Mesenchymal stem cell (in vitro differentiated cells and primary cell): ENCODE measurements around the gene VPS37B.
"Not testable (repeated sequence)": the region's sequence is repeated elsewhere in the genome, so short reads cannot be mapped to it uniquely, and the experiment has no call there.

Source experiments
- DNase-seq: peaks from one replicate; pipeline ENCODE4 v3.0.0-alpha.2; 2013
- H2AFZ ChIP-seq: one replicate; pipeline ENCODE4 v1.6.1; 2013; ENCODE audit warnings: low read depth, mild to moderate bottlenecking, control low read depth, inconsistent platforms, low read length, moderate library complexity
- H2AK5ac ChIP-seq: 2 replicates; pipeline ENCODE4 v1.6.1; 2013; ENCODE audit warnings: low read length, moderate library complexity, mild to moderate bottlenecking, inconsistent platforms; ENCODE audit not compliant: severe bottlenecking
- H2BK120ac ChIP-seq: one replicate; pipeline ENCODE4 v1.6.1; 2013; ENCODE audit warnings: low read depth, mild to moderate bottlenecking, inconsistent platforms, low read length, moderate library complexity
- H2BK12ac ChIP-seq, 2 experiments: one replicate each; pipeline ENCODE4 v1.6.1; 2013; ENCODE audit warnings: inconsistent platforms in 2 of 2, low read length in 2 of 2, mild to moderate bottlenecking in 2 of 2, moderate library complexity in 2 of 2, control low read depth in 1 of 2
- H2BK15ac ChIP-seq: one replicate; pipeline ENCODE4 v1.6.1; 2013; ENCODE audit warnings: mild to moderate bottlenecking, low read depth, inconsistent platforms; ENCODE audit not compliant: poor library complexity, severe bottlenecking
- H2BK5ac ChIP-seq: 2 replicates; pipeline ENCODE4 v1.6.1; 2013; ENCODE audit warnings: low read depth, mild to moderate bottlenecking, low read length, control low read depth, inconsistent platforms; ENCODE audit not compliant: poor library complexity, severe bottlenecking
- H3K14ac ChIP-seq, 2 experiments: one replicate each; pipeline ENCODE4 v1.6.1; 2013; ENCODE audit warnings: inconsistent platforms in 2 of 2, low read length in 2 of 2, control low read depth in 1 of 2, mild to moderate bottlenecking in 1 of 2, moderate library complexity in 1 of 2
- H3K18ac ChIP-seq, 2 experiments: one replicate each; pipeline ENCODE4 v1.6.1; 2013; ENCODE audit warnings: inconsistent platforms in 2 of 2, low read length in 2 of 2, control low read depth in 1 of 2, low read depth in 1 of 2, mild to moderate bottlenecking in 1 of 2
- H3K23ac ChIP-seq, 2 experiments: one replicate each; pipeline ENCODE4 v1.6.1; 2013; ENCODE audit warnings: inconsistent platforms in 2 of 2, low read length in 2 of 2, mild to moderate bottlenecking in 2 of 2, moderate library complexity in 2 of 2, control low read depth in 1 of 2
- H3K27ac ChIP-seq: 2 replicates; pipeline ENCODE4 v1.5.1; 2013; ENCODE audit warnings: mild to moderate bottlenecking, moderate library complexity, low read length, control low read depth, inconsistent platforms; ENCODE audit not compliant: poor library complexity, severe bottlenecking
- H3K27me3 ChIP-seq, 2 experiments: 2 replicates each; pipeline versions ENCODE4 v1.6.1 to v1.7.0; 2013; ENCODE audit warnings: low read length in 2 of 2, mild to moderate bottlenecking in 2 of 2, moderate library complexity in 2 of 2, control low read depth in 1 of 2, inconsistent platforms in 1 of 2; ENCODE audit not compliant: control insufficient read depth in 1 of 2, insufficient read depth in 1 of 2
- H3K36me3 ChIP-seq, 2 experiments: 2 replicates each; pipeline versions ENCODE4 v1.6.1 to v1.7.0; 2013; ENCODE audit warnings: low read length in 2 of 2, control low read depth in 1 of 2, inconsistent platforms in 1 of 2, low read depth in 1 of 2, mild to moderate bottlenecking in 1 of 2; ENCODE audit not compliant: insufficient read depth in 2 of 2, control insufficient read depth in 1 of 2
- H3K4ac ChIP-seq, 2 experiments: one replicate each; pipeline ENCODE4 v1.6.1; 2013; ENCODE audit warnings: inconsistent platforms in 2 of 2, low read length in 2 of 2, mild to moderate bottlenecking in 2 of 2, moderate library complexity in 2 of 2, control low read depth in 1 of 2, low read depth in 1 of 2
- H3K4me1 ChIP-seq: 2 replicates; pipeline ENCODE4 v1.6.1; 2013; ENCODE audit warnings: low read depth, low read length, control low read depth; ENCODE audit not compliant: control insufficient read depth, insufficient read depth
- H3K4me2 ChIP-seq: 2 replicates; pipeline ENCODE4 v1.6.1; 2013; ENCODE audit warnings: low read length, mild to moderate bottlenecking, inconsistent platforms; ENCODE audit not compliant: poor library complexity, severe bottlenecking
- H3K4me3 ChIP-seq, 2 experiments: 2 replicates each; pipeline versions ENCODE4 v1.5.1 to v1.7.0; 2013; ENCODE audit warnings: low read length in 2 of 2, mild to moderate bottlenecking in 2 of 2, control low read depth in 1 of 2, low read depth in 1 of 2; ENCODE audit not compliant: insufficient read depth in 1 of 2
- H3K79me1 ChIP-seq: replicated peaks from 2 replicates; pipeline ENCODE4 v1.6.1; 2013; ENCODE audit warnings: mild to moderate bottlenecking, control low read depth, low read length, inconsistent platforms; ENCODE audit not compliant: poor library complexity, severe bottlenecking
- H3K9ac ChIP-seq: 2 replicates; pipeline ENCODE4 v1.7.0; 2013; ENCODE audit warnings: mild to moderate bottlenecking, low read length, moderate library complexity
- H3K9me3 ChIP-seq: 2 replicates; pipeline ENCODE4 v1.7.0; 2013; ENCODE audit warnings: mild to moderate bottlenecking, low read length; ENCODE audit not compliant: control insufficient read depth
- H4K8ac ChIP-seq: one replicate; pipeline ENCODE4 v1.6.1; 2013; ENCODE audit warnings: inconsistent platforms, mild to moderate bottlenecking, low read length, moderate library complexity
- H4K91ac ChIP-seq: one replicate; pipeline ENCODE4 v1.6.1; 2013; ENCODE audit warnings: mild to moderate bottlenecking, low read length, inconsistent platforms
- WGBS: methylation state at CpG from one replicate; pipeline ENCODE4 v1.1.7; 2013; ENCODE audit warnings: mixed read lengths; 5-methylcytosine and 5-hydroxymethylcytosine counted together

The VPS37B gene

DNA sequence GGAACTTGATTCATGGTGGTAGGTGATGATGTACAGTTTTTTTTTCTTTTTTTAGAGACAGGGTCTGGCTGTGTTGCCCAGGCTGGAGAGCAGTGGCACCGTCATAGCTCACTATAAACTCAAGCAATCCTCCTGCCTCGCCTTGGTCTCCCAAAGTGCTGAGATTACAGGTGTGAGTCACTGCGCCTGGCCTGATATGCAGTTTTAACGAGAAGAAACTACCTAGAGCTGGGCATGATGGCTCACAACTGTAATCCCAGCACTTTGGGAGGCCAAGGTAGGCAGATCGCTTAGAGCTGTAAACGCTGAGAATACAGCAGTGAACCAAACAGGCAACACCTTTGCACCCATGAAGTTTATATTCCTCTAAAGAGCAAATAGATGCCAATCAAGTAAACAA, 13.0 kb upstream of the VPS37B start:
- Histone ChIP-seq H3K4me2 (no peak overlapping the region), H3K18ac (no peak overlapping the region), H3K4ac (no peak overlapping the region), H2BK12ac (no peak overlapping the region), H3K23ac (no peak overlapping the region), H3K14ac (no peak overlapping the region), H3K4me1 (peaks cover 3% of the 10 kb centered on the region), H2BK5ac (no peak overlapping the region), H2AFZ (no peak overlapping the region), H3K27me3 (no peaks in the 10 kb centered on the region), H2AK5ac (no peak overlapping the region), H4K8ac (no peak overlapping the region), H3K79me1 (no peaks in the 10 kb centered on the region), H3K9ac (no peak overlapping the region), H3K27ac (no peak overlapping the region), H3K9me3 (no peaks in the 10 kb centered on the region), H2BK15ac (no peak overlapping the region), H2BK120ac (no peak overlapping the region), H4K91ac (no peak overlapping the region), H3K36me3 (no peaks in the 10 kb centered on the region), H3K4me3 (no peak overlapping the region)
- 94% methylated on average over 4 of the region's 6 CpGs for WGBS
- no peak for DNase-seq

DNA sequence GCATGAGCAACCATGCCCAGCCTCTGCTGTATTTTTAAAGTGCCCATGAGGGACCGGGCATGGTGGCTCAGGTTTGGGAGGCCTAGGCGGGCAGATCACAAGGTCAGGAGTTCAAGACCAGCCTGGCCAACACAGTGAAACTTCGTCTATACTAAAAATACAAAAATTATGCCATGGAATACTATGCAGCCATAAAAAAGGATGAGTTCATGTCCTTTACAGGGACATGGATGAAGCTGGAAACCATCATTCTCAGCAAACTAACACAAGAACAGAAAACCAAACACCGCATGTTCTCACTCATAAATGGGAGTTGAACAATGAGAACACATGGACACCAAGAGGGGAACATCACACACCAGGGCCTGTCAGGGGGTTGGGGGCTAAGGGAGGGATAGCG, 9.3 kb upstream of the VPS37B start:
- 86% methylated on average over 1 of the region's 5 CpGs for WGBS
- not testable (repeated sequence) for H3K18ac ChIP-seq, H4K8ac ChIP-seq, H2BK120ac ChIP-seq, H2BK15ac ChIP-seq, H4K91ac ChIP-seq, H3K4me1 ChIP-seq, H2AK5ac ChIP-seq, H3K4me3 ChIP-seq, H3K36me3 ChIP-seq, H3K27ac ChIP-seq, H3K9ac ChIP-seq, H3K4me2 ChIP-seq, DNase-seq, H3K23ac ChIP-seq, H2AFZ ChIP-seq, H2BK12ac ChIP-seq, H3K79me1 ChIP-seq, H3K4ac ChIP-seq, H3K14ac ChIP-seq, H2BK5ac ChIP-seq, H3K27me3 ChIP-seq, H3K9me3 ChIP-seq

DNA sequence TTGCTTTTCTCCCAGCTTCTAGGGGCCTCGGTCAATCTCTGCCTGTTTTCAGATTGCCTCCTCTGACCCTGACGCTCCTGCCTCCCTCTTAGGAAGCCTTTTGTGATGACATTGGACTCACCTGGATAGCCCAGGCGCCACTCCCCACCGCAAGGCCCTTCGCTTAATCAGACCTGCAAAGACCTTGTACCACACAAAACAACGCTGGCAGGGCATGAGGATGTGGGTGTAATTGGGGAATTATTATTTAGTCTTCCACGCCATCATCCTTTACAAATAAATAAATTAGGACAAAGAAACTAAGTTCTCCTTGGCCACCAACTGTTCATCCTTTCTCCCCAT, 7.7 kb upstream of the VPS37B start:
- H3K27me3 ChIP-seq = no peaks in the 10 kb centered on the region
- H2BK15ac ChIP-seq = no peak overlapping the region
- H3K4me1 ChIP-seq = peaks cover 4% of the 10 kb centered on the region
- H3K23ac ChIP-seq = no peak overlapping the region
- no peak overlapping the region for H4K91ac ChIP-seq
- no peak overlapping the region for H3K4me2 ChIP-seq
- H3K4ac ChIP-seq = no peak overlapping the region
- no peak overlapping the region for H2BK5ac ChIP-seq
- 81% methylated on average over 3 of the region's 7 CpGs for WGBS
- H3K9ac ChIP-seq = no peak overlapping the region
- no peak for DNase-seq
- no peak overlapping the region for H3K18ac ChIP-seq
- no peak overlapping the region for H2AK5ac ChIP-seq
- no peak overlapping the region for H3K4me3 ChIP-seq
- H4K8ac ChIP-seq = peak overlapping the region; percentile 1
- no peaks in the 10 kb centered on the region for H3K36me3 ChIP-seq
- no peak overlapping the region for H2AFZ ChIP-seq
- no peak overlapping the region for H2BK12ac ChIP-seq
- no peak overlapping the region for H3K14ac ChIP-seq
- no peaks in the 10 kb centered on the region for H3K9me3 ChIP-seq
- no peak overlapping the region for H3K27ac ChIP-seq
- H3K79me1 ChIP-seq = no peaks in the 10 kb centered on the region
- no peak overlapping the region for H2BK120ac ChIP-seq

DNA sequence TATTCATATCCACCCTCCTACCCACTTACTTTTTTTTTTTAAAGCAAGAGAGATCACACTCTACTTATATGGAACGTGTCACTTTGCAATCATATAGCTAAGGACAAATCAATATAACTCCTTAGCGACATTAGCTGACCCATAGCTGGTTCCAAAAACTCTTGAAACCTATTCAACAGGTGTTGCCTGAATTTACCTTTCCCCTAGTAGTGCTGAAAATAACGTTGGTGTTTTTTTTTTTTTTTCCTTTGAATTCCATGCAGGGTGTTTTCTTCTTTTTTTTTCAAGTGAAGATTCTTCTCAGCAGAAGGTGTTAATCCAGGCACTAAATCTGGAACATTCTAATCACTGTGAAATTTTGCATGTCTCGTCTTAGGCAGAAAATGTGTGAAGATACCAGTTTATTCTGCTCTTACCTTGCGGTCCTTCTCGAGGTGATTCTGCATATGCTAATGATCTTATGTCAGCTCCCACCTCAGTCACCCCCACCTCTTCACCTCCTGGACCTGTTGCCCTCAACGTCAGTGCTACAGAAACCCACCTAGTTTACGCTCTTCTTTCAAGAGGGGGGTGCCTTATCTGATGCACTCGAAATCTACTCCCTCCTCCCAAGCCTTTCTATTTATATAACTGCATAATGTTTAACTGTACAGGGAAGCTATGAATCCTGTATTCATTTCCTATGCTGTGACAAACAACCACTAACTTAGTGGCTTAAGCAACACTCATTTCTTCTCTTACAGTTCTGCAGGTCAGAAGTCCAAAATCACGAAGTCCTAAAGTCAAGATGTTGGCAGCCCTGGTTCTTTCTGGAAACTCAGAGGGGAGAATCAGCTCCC, 7.1 kb upstream of the VPS37B start:
- H2BK120ac ChIP-seq = no peak overlapping the region
- no peak overlapping the region for H3K4me3 ChIP-seq
- H4K91ac ChIP-seq = no peak overlapping the region
- H3K14ac ChIP-seq = no peak overlapping the region
- no peak overlapping the region for H3K4ac ChIP-seq
- H3K27me3 ChIP-seq = no peaks in the 10 kb centered on the region
- no peak overlapping the region for H3K23ac ChIP-seq
- no peak overlapping the region for H2AFZ ChIP-seq
- peaks cover 4% of the 10 kb centered on the region for H3K4me1 ChIP-seq
- 47% methylated on average over 8 of the region's 10 CpGs for WGBS
- H2AK5ac ChIP-seq = no peak overlapping the region
- no peak overlapping the region for H2BK15ac ChIP-seq
- H3K18ac ChIP-seq = no peak overlapping the region
- H3K27ac ChIP-seq = no peak overlapping the region
- peak overlapping the region; percentile 1 for H4K8ac ChIP-seq
- no peak overlapping the region for H3K9ac ChIP-seq
- no peaks in the 10 kb centered on the region for H3K79me1 ChIP-seq
- DNase-seq = no peak
- H3K4me2 ChIP-seq = no peak overlapping the region
- no peak overlapping the region for H2BK5ac ChIP-seq
- H3K9me3 ChIP-seq = no peaks in the 10 kb centered on the region
- H2BK12ac ChIP-seq = no peak overlapping the region
- no peaks in the 10 kb centered on the region for H3K36me3 ChIP-seq
